Calu3 (cell line): ENCODE results near the gene INTS3. TPM values are rescaled to one million over a fixed set of nuclear protein-coding genes. Genes with fewer than 3 reads are reported as not detected.

Experiments
- BruUV-seq: library from RNA; stranded (reverse); fragments of 400-500 nt; replicated peaks from 2 replicates; lab custom pipeline; 2021; lab: Mats Ljungman, UMichigan
- CTCF ChIA-PET: fragments of 300-600 bp; sonication (Branson Sonifier 250); formaldehyde crosslinking; loops from one replicate; lab custom pipeline; 2022; ENCODE audit warnings: antibody characterized with exemption; lab: Charles Lee
- DNase-seq: peaks from one replicate; pipeline ENCODE4 v3.0.0; 2022
- H3K27ac Mint-ChIP-seq: one replicate; pipeline ENCODE4 v1.8.0; 2022; ENCODE audit warnings: mixed read lengths; ENCODE audit not compliant: unreplicated experiment
- H3K27me3 Mint-ChIP-seq: one replicate; pipeline ENCODE4 v1.8.0; 2022; ENCODE audit warnings: mixed read lengths; ENCODE audit not compliant: unreplicated experiment
- H3K36me3 Mint-ChIP-seq: one replicate; pipeline ENCODE4 v1.8.0; 2022; ENCODE audit warnings: mild to moderate bottlenecking, moderate library complexity, mixed read lengths; ENCODE audit not compliant: insufficient read depth, unreplicated experiment
- H3K4me1 Mint-ChIP-seq: one replicate; pipeline ENCODE4 v1.8.0; 2022; ENCODE audit warnings: mild to moderate bottlenecking, low read depth, mixed read lengths; ENCODE audit not compliant: unreplicated experiment
- H3K4me3 Mint-ChIP-seq: one replicate; pipeline ENCODE4 v1.8.0; 2022; ENCODE audit warnings: mild to moderate bottlenecking, low read depth, moderate library complexity, mixed read lengths; ENCODE audit not compliant: unreplicated experiment
- H3K9me3 Mint-ChIP-seq: one replicate; pipeline ENCODE4 v1.8.0; 2022; ENCODE audit warnings: low read depth, mixed read lengths; ENCODE audit not compliant: unreplicated experiment
- CTCF ChIP-seq: fragments of 200-600 bp; IDR thresholded peaks from one replicate; pipeline ENCODE4 v1.8.0; 2022; ENCODE audit warnings: antibody characterized with exemption; ENCODE audit not compliant: unreplicated experiment
- intact Hi-C: fragments of 100-400 bp; cut with micrococcal nuclease; formaldehyde crosslinking; loops from one replicate; pipeline ENCODE4 v1.10.0; 2022; ENCODE audit not compliant: unreplicated experiment
- total RNA-seq: library from RNA; stranded (reverse); gene quantifications from 2 replicates; pipeline ENCODE4 v1.2.3, GENCODE V29; 2022

Gene INTS3
- total RNA-seq, 1 experiment from 2014 or later: 55.9 TPM

GRCh38 chr1:153752571-153753195 is 24.8 kb downstream of the INTS3 start:
- intact Hi-C loops: no loop called here
- DNase-seq: no peak
- TF ChIP-seq CTCF: no peak
- BruUV-seq: no TSS peak
- H3K4me3 Mint-ChIP-seq: no peak overlapping the region
- H3K27ac Mint-ChIP-seq: no peak overlapping the region
- H3K9me3 Mint-ChIP-seq: no peaks in the 10 kb centered on the region
- H3K4me1 Mint-ChIP-seq: no peaks in the 10 kb centered on the region
- peaks cover 22% of the 10 kb centered on the region for H3K36me3 Mint-ChIP-seq
- CTCF ChIA-PET: no interaction called here
- no peaks in the 10 kb centered on the region for H3K27me3 Mint-ChIP-seq

GRCh38 chr1:153754266-153754665 is 26.4 kb downstream of the INTS3 start:
- BruUV-seq: no TSS peak
- H3K27me3 Mint-ChIP-seq: no peaks in the 10 kb centered on the region
- no peak overlapping the region for H3K4me3 Mint-ChIP-seq
- DNase-seq: no peak
- CTCF ChIA-PET: no interaction called here
- no peaks in the 10 kb centered on the region for H3K4me1 Mint-ChIP-seq
- no peaks in the 10 kb centered on the region for H3K9me3 Mint-ChIP-seq
- intact Hi-C loops: no loop called here
- H3K36me3 Mint-ChIP-seq: peaks cover 22% of the 10 kb centered on the region
- no peak overlapping the region for H3K27ac Mint-ChIP-seq
- no peak for TF ChIP-seq CTCF

GRCh38 chr1:153760440-153760839 is 32.6 kb downstream of the INTS3 start:
- DNase-seq: no peak
- CTCF ChIA-PET: interaction anchor here (0.7 to 1.5 kb wide), 2 partner anchors 8 to 128 kb away, joined by 3 to 4 read pairs; no protein-coding TSS in a partner anchor
- intact Hi-C loops: no loop called here
- peaks cover 13% of the 10 kb centered on the region for H3K36me3 Mint-ChIP-seq
- no TSS peak for BruUV-seq
- H3K27ac Mint-ChIP-seq: no peak overlapping the region
- no peak overlapping the region for H3K4me3 Mint-ChIP-seq
- H3K27me3 Mint-ChIP-seq: no peaks in the 10 kb centered on the region
- no peak for TF ChIP-seq CTCF
- no peaks in the 10 kb centered on the region for H3K9me3 Mint-ChIP-seq
- no peaks in the 10 kb centered on the region for H3K4me1 Mint-ChIP-seq

GRCh38 chr1:153763365-153764225 is 35.7 kb downstream of the INTS3 start:
- no peaks in the 10 kb centered on the region for H3K9me3 Mint-ChIP-seq
- no peak overlapping the region for H3K4me3 Mint-ChIP-seq
- intact Hi-C loops: no loop called here
- no peak for TF ChIP-seq CTCF
- peaks cover 38% of the 10 kb centered on the region for H3K36me3 Mint-ChIP-seq
- peaks cover 8% of the 10 kb centered on the region for H3K4me1 Mint-ChIP-seq
- BruUV-seq: no TSS peak
- no peaks in the 10 kb centered on the region for H3K27me3 Mint-ChIP-seq
- no peak for DNase-seq
- CTCF ChIA-PET: no interaction called here
- H3K27ac Mint-ChIP-seq: no peak overlapping the region
